ENCODE data around the gene GNA15.

DNA sequence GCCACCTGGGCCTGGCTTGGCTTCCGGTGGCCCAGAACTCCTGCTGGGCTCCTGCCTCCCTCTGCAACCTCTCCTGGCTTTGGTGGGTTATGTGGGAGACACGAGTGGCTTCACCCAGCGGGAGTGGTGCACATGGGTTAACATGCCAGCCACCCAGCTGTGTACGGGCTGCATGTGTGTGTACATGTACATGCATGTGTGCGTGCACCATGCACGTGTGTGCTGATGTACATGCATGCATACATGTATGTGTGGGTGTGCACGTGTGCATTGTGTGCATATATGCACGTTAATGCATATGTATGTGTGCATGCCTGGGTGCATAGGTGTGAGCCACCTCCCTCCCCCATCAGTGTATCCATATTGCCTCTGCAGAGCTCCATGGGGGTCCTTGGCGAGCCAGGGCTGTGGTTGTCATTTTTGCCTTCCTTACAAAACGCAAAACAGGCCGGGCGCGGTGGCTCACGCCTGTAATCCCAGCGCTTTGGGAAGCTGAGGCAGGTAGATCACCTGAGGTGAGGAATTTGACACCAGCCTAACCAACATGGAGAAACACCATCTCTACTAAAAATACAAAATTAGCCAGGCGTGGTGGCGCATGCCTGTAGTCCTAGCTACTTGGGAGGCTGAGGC, 29.2 kb upstream of the GNA15 start:
- TF ChIP-seq CTCF (IDR thresholded peaks at IDR 0.05) (no peak), POLR2A (IDR thresholded peaks at IDR 0.05) (no peak)
